G401.6 (cell line): ENCODE data around the gene DCBLD1.

Experiments used
- FAIRE-seq: peaks from 2 replicates; lab custom pipeline; 2012; peaks lifted over from hg19 to GRCh38; lab: Jason Lieb, UNC

The DCBLD1 gene

DNA sequence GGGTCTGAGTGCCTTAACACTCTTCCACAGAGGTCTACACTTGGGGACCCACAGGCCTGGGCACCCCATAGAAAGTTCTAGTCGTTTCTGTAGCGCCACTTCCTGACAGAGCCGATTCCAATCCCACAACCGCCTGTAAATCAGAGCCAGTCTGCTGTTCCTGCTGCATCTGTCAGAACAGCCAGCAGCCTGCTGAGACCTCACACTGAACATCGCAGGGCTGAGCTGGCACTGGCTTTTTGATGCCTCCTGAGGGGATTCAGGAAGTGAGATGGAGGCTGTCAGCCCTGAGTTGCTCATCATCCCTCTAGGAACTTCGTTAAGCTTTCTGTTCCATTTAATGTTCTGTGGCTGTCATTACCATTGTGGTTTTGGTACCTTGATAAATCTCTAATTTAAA is 48.9 kb downstream of the DCBLD1 start:
- no peak for FAIRE-seq

DNA sequence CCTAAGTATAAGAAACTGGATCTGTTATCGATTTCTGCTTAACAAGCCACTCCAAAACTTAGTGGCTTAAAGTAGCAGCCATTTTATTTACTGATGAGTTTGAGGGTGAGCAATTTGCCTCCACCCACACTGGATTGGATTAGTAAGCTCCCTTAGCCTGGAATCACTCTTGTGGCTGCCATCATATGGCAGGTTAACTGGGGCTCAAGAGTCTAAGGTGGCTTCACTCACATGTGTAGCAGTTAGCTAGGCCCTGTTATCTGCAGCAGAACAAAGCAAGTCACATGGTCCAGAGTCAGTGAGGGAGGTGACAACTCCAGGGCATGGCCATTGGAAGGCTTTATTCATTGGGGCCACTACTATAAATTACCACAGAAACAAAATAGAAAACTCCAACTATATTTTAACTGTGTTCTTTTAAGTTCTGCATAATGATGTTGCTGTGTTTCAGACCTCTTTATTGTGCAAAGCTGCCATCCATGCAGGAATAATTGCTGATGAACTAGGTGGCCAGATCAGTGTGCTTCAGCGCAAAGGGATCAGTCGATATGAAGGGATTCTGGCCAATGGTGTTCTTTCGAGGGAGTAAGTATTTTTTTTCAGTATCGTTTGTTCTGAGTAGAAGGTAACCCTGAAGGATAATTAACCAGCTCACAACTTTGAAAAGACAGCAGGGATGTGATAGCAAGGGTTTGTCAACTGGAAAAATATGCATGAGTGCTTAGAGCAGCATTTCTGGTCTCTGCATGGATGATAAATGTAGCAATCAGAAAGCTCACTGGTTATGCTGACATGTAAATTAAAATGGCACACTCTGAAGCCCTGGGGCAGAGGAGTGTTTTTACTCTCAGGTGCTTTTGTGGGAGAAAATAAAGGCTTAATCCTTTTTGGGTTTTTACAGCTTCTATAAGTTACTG is 49.6 kb downstream of the DCBLD1 start:
- no peak for FAIRE-seq

DNA sequence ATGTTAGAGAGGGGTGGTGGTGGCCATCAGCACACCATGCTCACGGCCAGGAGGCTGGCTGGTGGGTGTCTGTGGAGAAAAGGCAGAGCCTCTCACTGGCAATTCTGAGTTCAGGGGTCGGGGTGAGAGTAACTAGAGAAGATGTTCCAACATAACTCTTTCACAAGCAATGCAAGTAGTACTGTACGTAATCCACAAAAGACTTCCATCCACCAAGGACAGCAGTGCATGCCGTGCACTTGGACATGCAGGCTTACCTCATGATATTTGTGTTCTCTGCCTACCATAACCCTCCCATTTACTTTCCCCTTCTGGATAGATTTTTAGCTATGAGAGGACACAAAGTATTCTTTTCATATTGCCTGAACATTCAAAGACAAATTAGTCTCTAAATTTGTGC is 51.3 kb downstream of the DCBLD1 start:
- FAIRE-seq: no peak

DNA sequence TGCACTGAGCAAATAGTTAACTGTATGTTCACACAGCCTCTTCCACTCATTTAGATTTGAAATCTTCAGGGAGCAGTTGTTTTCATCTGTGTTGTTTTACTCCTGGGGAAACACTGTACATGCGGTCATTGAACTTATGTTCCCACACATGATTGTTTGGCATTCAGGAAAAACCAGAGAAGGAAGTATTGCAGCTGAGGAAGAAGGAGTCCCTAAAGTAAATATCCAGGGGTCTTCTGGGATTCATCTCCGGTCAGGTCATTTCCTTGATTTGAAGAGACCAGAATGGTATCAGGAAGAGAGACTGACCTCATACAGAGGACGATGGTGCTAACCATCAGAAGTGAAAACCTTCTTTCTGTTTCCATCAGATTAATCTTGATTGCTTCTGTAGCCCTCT is 52.5 kb downstream of the DCBLD1 start:
- no peak for FAIRE-seq

DNA sequence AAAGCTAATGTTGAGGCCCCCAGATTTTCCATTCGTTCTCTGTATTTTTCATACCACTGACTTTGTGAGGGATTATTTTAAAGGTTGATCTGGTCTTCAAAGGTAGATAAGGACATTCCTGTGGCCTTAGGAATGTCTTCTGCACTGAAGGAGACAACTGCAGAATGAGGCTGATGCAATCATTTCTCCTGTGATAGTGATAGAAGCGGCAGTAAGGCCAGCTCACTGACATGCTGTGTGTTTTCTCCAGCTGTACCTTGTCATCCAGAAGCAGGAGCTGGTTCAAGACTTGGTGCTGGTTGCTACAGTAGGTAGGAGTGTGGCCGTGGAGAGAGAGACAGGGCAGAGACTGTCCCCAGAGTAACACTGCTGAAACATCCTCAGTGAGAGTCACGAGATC is 53.8 kb downstream of the DCBLD1 start:
- FAIRE-seq: no peak

DNA sequence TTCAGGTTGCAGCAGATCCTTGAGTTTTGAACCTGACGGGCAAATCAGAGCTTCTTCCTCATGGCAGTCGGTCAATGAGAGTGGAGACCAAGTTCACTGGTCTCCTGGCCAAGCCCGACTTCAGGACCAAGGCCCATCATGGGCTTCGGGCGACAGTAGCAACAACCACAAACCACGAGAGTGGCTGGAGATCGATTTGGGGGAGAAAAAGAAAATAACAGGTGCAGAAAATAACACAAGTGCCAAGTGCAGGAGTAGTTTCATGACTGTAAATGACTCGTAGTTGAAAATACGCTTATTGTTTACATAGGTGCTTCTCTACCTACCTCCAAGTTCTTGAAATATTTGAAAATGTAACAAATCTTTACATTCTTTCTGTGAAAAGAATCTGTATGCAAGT is 56.1 kb downstream of the DCBLD1 start:
- no peak for FAIRE-seq

DNA sequence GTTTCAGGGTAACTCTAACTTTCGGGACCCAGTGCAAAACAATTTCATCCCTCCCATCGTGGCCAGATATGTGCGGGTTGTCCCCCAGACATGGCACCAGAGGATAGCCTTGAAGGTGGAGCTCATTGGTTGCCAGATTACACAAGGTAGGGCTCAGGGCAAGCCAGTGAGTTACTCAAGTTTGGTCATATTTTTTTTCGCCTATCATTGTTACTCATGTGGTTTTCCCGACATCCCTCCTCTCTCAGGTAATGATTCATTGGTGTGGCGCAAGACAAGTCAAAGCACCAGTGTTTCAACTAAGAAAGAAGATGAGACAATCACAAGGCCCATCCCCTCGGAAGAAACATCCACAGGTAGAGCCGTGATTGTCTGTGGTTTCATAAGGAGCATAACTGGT is 58.2 kb downstream of the DCBLD1 start:
- FAIRE-seq: no peak

DNA sequence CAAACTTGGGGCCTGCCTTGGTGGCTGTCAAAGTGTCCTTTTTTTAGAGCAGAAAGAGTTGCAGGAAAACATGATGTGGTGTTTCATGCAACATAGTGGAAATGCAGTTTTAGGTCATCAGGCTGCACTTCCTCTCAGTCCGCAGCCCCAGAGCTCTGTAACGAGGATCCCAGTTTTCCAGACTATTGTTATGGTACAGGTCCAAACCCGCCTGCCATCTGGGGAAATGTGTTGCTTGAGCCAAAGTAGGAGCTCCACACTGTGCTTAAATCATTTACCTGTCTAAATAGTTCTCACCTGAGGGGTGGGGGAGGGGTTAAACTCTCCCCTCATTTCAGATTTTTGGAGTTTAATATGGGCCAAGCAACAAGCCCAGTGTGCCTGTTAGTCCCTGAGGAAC is 60.0 kb downstream of the DCBLD1 start:
- no peak for FAIRE-seq

DNA sequence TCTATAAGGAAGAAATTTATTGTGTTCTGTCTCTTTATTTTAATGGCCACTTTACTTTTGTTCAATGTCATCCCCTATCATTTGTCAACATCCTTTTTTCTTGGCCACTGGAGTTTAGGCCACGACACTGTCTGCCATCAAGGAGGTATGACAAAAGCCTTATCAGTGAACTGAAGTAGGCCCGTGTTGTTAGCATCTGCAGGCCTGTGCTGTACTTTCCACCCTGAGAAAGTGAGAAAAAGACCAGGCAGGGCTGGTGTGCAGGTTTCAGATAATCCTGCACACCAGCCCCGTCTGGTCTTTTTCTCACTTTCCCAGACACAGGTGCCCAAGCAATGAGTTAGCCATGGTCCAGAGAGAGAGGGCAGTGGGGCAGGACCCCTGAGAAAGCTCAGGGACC is 62.2 kb downstream of the DCBLD1 start:
- FAIRE-seq: no peak

DNA sequence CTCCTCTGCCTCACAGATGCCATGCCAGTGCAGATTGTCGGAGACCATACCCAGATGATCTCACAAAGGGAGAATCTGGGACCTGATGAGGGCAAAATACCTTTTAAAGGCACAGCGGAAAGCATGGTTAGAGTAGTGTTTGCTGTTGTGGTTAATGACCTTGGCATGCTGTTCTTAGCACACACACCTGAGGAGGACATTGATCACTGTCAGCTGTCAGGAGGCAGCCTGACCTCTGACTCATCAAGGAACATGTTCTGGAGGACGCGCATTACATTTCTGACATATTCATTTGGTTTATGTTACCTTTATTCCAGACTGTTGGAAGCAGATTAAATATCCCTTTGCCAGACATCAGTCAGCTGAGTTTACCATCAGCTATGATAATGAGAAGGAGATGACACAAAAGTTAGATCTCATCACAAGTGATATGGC is 62.7 kb downstream of the DCBLD1 start:
- no peak for FAIRE-seq

DNA sequence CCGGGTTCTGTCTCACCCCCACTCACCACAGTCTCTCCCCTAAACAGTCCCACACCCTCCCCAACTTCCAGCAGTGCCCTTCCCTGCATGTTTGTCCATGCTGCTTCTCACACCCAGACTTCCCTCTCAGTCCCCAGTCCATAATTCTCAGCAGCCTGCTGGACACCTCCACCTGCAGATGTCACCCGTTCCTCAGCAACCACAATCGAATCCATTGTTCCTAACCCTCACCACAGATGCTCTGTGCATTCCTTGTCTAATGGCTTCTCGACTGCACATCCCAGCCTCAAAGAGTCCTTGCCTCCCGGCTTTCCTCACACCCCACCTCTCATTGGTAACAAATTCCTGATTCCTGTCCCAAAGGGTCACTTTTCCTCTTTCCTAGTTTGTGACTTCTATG is 64.2 kb downstream of the DCBLD1 start:
- no peak for FAIRE-seq

DNA sequence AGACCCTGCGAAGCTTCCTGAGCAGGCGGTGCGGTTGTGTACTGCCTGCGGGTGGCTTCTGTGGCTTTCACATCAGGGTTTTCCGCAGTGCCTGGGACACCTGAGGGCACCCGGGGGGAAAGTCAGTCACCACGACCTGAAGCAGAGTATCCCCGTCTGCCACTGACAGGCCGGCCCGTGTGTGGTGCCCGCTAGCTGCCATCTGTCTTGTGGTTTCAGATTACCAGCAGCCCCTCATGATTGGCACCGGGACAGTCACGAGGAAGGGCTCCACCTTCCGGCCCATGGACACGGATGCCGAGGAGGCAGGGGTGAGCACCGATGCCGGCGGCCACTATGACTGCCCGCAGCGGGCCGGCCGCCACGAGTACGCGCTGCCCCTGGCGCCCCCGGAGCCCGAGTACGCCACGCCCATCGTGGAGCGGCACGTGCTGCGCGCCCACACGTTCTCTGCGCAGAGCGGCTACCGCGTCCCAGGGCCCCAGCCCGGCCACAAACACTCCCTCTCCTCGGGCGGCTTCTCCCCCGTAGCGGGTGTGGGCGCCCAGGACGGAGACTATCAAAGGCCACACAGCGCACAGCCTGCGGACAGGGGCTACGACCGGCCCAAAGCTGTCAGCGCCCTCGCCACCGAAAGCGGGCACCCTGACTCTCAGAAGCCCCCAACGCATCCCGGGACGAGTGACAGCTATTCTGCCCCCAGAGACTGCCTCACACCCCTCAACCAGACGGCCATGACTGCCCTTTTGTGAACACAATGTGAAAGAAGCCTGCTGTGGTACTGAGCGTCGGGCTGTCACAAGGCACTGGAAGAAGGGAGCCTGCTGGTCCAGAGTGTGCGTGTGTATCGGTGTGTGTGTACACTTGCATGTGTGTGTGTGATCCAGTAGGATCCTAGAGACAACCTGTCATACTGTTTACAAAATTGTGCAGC is 65.5 kb downstream of the DCBLD1 start:
- no peak for FAIRE-seq

DNA sequence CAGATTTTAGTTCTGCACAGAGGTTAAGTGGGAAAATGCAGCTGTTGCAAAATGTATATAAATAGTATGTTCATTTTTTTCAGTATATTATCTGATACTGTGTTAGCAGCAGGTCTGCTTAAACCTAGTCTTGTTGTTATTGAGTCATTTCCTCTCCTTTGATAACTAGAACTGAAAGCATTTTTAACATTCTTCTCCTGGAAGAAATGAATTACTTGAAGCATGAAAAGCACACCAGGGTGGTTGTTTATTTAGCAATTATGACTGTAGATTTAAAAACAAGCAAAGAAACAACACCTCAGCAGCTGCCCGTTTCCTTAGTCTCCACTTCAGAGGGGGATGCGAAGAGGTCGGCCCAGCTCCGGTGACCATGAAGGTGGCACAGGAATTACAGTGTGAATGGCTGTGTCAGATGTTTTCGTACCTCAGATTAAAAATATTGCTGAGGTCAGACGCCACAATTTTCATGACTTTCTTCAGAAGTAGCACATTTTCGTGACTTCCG is 66.4 kb downstream of the DCBLD1 start:
- FAIRE-seq: no peak

DNA sequence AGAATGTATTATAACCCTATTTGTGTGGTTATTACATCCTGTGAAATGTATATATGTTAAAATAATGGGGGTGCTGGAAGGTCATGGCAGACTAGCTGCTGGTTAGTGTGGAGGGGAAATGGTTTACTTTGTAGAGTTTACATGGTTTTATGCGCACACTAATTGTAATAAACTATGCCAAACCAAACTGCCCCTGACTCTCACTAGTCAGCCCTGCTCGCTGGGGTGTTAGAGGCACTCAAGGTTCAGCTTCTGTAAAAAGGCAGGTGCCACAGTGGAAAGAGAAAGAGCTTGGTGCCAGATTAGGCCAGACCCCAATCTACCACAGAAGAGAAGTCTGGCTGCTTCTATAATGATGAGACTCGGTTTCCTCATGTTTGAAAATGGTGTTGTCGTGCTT is 67.1 kb downstream of the DCBLD1 start:
- FAIRE-seq: no peak

DNA sequence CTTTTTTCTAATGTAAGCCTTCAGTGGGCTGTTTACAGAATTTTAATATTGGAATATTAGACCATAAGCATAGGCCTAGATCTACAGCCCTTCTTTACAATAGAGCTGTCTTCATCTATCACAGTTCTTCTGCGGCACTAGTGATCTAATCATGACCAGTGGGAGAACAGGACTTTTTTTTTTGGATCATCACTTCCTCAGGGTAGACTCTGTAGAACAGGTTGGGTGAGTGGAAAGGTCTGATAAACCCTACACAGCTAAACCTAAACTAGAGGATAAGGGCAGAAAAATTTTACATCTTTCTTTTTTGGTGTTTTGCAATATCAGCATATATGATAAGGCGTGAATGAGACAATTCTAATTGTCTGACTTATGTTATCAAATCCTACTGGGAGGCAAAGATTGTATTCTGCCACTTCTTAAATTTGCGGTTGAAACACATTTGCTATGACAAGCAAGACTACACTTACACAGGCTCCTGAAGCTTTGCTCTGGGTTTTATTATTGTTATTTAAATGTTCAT is 67.7 kb downstream of the DCBLD1 start:
- FAIRE-seq: no peak

DNA sequence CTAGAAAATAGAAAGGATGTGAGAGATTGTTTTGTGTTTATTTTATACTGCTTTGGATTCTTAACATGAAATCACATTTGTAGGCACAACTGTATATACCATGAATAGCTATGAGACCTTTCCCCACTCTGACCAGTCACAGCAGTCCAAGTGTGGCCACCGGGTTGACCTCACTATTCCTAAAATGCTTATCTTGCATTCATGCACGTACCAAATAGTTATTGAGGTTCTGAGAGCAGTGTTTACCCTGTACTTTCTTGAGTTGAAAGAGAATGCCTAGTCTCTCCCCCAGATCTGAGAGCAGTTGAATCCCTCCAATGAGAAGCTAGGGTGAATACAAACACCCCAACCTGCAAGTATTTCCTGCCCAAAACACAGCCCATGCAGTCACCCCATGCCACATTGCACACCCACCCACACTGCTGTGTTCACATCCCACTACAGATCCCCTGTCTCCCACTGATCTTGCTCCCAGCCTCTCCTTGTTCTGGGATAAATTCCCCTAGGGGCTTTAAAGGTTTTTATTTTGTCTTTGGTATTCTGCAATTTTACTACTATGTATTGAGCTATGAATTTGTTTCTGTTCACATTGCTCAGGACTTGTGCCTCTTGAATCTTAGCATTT is 68.3 kb downstream of the DCBLD1 start:
- no peak for FAIRE-seq

DNA sequence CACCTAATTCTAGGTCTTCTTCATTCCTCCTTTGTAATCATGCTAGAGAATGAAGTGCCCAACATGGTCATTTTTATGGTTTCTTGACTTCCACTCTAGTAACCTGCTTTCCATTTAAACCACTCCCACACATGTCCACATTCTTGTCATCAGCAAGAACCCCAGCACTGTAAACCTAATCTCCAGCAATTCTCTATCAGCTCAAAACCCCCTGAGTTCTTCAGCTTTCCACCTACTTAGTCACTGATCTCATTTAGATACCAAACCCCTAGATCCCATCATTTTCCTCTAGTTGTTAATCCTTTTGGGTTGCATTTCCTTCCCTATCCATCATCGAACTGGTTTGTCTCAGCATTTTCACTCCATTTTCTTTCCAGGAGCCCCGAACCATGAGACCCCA is 70.1 kb downstream of the DCBLD1 start:
- no peak for FAIRE-seq

DNA sequence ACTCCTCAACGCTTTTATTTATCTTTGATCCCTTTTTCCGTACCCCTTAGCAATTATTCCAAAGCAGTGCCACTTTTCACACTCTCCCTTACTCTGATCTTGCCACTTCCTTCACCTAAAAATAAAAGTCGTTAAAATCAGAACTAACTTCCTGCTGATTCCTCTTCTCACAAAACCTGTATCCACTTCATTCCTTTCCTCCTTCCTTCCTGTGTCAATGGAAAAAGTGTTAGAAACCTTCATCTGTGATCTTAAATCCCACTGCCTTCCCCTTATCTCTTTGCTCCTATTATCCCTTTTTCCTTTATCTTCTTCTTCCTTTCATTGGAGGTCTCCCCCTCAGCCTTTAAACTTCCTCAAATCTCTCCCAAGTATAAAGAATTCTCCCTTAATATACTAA is 70.7 kb downstream of the DCBLD1 start:
- no peak for FAIRE-seq

DNA sequence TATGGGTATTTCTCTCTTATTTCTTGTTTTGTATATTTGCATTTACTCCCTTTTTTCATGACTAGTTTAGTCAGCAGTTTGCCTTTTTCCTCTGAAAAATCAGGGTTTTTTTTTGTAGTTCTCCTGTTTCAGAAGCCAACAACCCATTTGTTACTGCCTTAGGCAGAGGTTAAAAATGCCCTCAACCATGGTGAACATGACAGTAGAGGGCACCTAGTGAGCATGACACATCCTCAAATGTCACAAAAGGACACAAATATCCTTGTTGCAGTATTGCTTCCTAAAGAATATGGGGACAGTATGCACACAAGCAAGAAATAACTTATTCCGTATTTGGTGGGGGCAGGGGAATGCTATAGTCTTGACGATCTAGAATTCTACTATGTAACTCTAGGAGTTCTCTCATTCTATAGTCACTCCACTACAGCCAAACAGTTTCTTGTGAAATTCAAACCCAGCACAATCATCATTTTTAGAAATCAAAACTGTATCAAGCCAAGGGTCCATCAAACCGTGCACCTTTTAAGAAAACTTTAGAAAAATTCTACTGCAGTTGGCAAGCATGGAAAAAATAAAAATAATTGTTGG is 72.9 kb downstream of the DCBLD1 start:
- no peak for FAIRE-seq

DNA sequence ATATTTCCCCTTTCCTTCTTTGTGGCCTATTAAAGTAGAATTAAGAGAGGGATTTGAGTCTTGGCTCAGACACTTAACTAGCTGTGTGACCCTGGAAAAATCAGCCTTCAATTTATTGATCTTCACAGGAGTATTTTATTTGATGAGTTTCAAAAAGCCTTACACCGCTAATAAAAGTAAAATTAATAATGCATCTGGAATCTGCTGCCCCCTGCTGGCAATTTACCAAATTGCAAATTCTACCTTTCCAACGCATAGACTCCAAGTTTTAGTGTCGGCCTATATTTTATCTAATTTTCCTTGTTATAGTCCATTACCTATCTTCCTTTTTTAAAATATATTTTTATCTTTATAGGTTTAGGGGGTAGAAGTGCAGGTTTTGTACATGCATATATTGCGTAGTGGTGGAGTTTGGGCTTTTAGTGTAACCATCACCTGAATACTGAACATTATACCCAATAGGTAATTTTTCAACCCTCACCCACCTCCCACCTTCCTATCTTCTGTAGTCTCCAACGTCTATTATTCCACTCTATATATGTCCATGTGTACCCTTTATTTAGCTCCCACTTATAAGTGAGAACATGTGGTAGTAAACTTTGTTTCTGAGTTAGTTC is 73.5 kb downstream of the DCBLD1 start:
- FAIRE-seq: peak; percentile 94

DNA sequence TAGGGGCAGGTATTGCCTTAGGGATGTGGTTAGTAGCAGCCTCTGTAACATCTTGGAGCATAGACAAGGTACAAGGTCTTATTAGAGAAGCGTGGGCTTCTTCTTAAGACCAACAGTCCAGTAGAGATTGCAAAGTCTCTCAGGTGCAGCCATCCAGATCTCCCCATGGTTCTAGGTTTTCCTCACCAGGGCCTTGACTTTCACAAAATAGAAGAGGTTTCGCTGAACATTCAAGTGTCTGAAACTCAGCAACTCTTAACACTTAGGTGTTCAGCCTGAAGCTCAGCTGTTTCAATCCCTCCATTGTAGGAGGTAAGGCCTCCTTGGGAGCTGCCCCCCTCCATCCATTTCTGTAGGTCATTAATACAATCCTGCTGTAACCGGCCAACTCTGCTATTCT is 75.5 kb downstream of the DCBLD1 start:
- FAIRE-seq: no peak

DNA sequence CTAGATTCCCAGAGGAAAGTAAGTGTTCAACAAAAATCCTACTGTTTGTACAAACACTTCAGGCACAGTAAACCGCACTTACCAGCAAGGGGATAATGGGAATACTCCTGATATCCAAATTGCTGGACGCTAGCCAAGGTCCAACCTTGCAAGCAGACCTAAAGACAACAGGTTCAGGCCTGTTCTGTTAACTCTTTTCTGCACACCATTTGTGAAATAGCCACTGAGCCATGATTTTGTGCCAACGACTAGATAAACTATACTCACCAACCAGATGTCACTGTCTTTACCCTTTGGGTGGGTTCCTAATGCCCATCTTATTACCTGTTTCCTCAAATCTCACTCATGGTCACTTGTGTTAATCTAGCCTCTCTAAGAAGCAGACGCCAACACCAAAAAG is 76.3 kb downstream of the DCBLD1 start:
- no peak for FAIRE-seq
